ENCODE results near the gene FYCO1. TPM values are rescaled to one million over a fixed set of nuclear protein-coding genes. Genes with fewer than 3 reads are reported as not detected.

FYCO1 gene
- total and polyA plus RNA-seq, 2 donors (not counting 1 experiment from before 2014, with no cell fraction given): 19.2 to 82.2 TPM

DNA sequence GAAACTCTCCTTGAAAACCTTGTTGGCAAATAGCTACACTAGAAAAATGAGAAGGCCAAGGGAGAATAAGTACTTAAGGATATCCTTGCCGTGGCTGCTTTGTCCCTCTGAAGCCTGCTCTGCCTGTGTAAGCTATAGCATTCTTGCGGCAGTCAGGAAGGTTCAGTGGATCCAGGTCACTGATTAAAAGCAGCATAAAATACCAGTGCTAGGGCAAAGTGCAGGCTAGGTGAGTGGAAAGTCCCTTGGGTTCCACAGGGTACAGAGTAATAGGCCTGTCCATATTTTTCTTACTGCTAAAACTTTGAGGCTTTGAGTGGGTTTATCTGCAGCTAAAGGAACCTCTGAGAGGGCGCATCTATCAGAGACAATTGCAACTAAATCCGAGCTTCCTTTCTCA is 42.1 kb downstream of the FYCO1 start:
- peaks cover 11% of the 10 kb centered on the region for H3K4me1 ChIP-seq (ENCODE audit: control insufficient read depth, extremely low read depth, insufficient read depth, low read length)
- H3K79me2 ChIP-seq (ENCODE audit: control insufficient read depth, insufficient read depth, low read length): no peaks in the 10 kb centered on the region
- no peaks in the 10 kb centered on the region for H3K9me3 ChIP-seq (ENCODE audit: control insufficient read depth, insufficient read depth, low read depth, low read length)
- DNase-seq (ENCODE audit: low read depth in 2 of 2): no peak
- no peak for TF ChIP-seq EZH2 (IDR thresholded peaks at IDR 0.05; ENCODE audit: low read length, missing control alignments)
- TF ChIP-seq, protein P1, sequence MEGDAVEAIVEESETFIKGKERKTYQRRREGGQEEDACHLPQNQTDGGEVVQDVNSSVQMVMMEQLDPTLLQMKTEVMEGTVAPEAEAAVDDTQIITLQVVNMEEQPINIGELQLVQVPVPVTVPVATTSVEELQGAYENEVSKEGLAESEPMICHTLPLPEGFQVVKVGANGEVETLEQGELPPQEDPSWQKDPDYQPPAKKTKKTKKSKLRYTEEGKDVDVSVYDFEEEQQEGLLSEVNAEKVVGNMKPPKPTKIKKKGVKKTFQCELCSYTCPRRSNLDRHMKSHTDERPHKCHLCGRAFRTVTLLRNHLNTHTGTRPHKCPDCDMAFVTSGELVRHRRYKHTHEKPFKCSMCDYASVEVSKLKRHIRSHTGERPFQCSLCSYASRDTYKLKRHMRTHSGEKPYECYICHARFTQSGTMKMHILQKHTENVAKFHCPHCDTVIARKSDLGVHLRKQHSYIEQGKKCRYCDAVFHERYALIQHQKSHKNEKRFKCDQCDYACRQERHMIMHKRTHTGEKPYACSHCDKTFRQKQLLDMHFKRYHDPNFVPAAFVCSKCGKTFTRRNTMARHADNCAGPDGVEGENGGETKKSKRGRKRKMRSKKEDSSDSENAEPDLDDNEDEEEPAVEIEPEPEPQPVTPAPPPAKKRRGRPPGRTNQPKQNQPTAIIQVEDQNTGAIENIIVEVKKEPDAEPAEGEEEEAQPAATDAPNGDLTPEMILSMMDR (conservative IDR thresholded peaks at IDR 0.05 in 1 of 2, IDR thresholded peaks at IDR 0.05 in 1 of 2; ENCODE audit: low read depth in 1 of 2, low read length in 2 of 2): no peak
- no peak overlapping the region for H3K27ac ChIP-seq (ENCODE audit: insufficient read depth, low read length)
- H3K9ac ChIP-seq (ENCODE audit: insufficient read depth, low read length): no peak overlapping the region
- no peak overlapping the region for H3K4me2 ChIP-seq (ENCODE audit: extremely low read depth, insufficient read depth, low read length)
- H3K27me3 ChIP-seq (ENCODE audit: control insufficient read depth, insufficient read depth, low read length): no peaks in the 10 kb centered on the region
- H3K4me3 ChIP-seq (replicated peaks in 1 of 4; ENCODE audit: control extremely low read depth in 1 of 4, insufficient read depth in 1 of 4, low read depth in 3 of 4, low read length in 4 of 4): no peak overlapping the region
- no peak overlapping the region for H2AFZ ChIP-seq (ENCODE audit: low read length)
- peaks cover 32% of the 10 kb centered on the region for H3K36me3 ChIP-seq (ENCODE audit: control insufficient read depth, insufficient read depth, low read length)
- H4K20me1 ChIP-seq (ENCODE audit: control insufficient read depth, extremely low read depth, insufficient read depth, low read length): no peaks in the 10 kb centered on the region

DNA sequence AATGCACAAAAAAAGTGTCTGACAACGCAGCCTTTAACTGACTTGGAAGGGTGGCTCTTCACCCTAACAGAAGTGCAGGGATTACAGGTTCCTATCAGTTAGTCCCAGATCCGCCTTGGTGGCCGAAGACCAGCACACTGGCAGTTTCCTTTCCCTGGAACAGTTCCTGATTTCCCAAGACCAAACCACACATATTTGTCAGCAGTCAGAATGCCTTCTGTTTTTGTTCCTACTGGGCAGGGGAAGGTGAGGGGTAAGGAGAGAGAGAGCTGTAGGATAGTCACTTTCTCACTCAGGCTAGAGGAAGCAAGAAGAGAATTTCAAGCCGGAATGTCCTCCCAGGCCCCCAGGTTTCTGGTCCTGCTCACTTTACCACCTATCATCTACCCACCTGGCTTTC is 43.2 kb downstream of the FYCO1 start:
- Histone ChIP-seq H3K4me2 (ENCODE audit: extremely low read depth, insufficient read depth, low read length) (no peak overlapping the region), H3K9ac (ENCODE audit: insufficient read depth, low read length) (no peak overlapping the region), H3K36me3 (ENCODE audit: control insufficient read depth, insufficient read depth, low read length) (peaks cover 31% of the 10 kb centered on the region), H3K9me3 (ENCODE audit: control insufficient read depth, insufficient read depth, low read depth, low read length) (no peaks in the 10 kb centered on the region), H3K27me3 (ENCODE audit: control insufficient read depth, insufficient read depth, low read length) (no peaks in the 10 kb centered on the region), H2AFZ (ENCODE audit: low read length) (no peak overlapping the region), H4K20me1 (ENCODE audit: control insufficient read depth, extremely low read depth, insufficient read depth, low read length) (no peaks in the 10 kb centered on the region), H3K27ac (ENCODE audit: insufficient read depth, low read length) (no peak overlapping the region), H3K79me2 (ENCODE audit: control insufficient read depth, insufficient read depth, low read length) (no peaks in the 10 kb centered on the region), H3K4me3 (replicated peaks in 1 of 4; ENCODE audit: control extremely low read depth in 1 of 4, insufficient read depth in 1 of 4, low read depth in 3 of 4, low read length in 4 of 4) (no peak overlapping the region), H3K4me1 (ENCODE audit: control insufficient read depth, extremely low read depth, insufficient read depth, low read length) (peaks cover 18% of the 10 kb centered on the region)
- DNase-seq (ENCODE audit: low read depth in 2 of 2): peak in 1 of 2 donors; percentile 16
- no peak for TF ChIP-seq EZH2 (IDR thresholded peaks at IDR 0.05; ENCODE audit: low read length, missing control alignments)
- TF ChIP-seq, protein P1 (conservative IDR thresholded peaks at IDR 0.05 in 1 of 2, IDR thresholded peaks at IDR 0.05 in 1 of 2; ENCODE audit: low read depth in 1 of 2, low read length in 2 of 2): no peak

DNA sequence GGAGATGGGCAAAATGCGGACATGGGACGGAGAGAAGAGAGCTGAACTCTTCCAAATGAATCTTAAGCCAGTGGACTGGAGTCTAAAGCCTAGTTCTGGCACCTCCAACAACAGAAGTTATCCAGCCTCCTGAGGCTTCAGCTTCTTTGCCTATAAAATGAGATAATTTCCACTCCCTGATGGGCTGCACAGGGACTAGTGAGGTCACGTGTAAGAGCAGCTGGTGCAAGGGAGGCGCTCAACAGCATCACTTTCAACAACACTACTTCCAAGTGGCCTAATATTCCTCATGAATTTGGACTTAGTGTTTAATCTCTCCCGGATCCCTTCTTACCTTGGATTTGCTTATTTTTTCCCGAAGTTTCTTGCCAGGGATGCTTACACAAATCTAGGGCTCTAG is 43.7 kb downstream of the FYCO1 start:
- no peak for DNase-seq (ENCODE audit: low read depth in 2 of 2)
- no peak overlapping the region for H3K4me2 ChIP-seq (ENCODE audit: extremely low read depth, insufficient read depth, low read length)
- no peak overlapping the region for H3K9ac ChIP-seq (ENCODE audit: insufficient read depth, low read length)
- no peak overlapping the region for H2AFZ ChIP-seq (ENCODE audit: low read length)
- H3K9me3 ChIP-seq (ENCODE audit: control insufficient read depth, insufficient read depth, low read depth, low read length): no peaks in the 10 kb centered on the region
- H3K4me1 ChIP-seq (ENCODE audit: control insufficient read depth, extremely low read depth, insufficient read depth, low read length): peaks cover 18% of the 10 kb centered on the region
- no peaks in the 10 kb centered on the region for H4K20me1 ChIP-seq (ENCODE audit: control insufficient read depth, extremely low read depth, insufficient read depth, low read length)
- H3K4me3 ChIP-seq (replicated peaks in 1 of 4; ENCODE audit: control extremely low read depth in 1 of 4, insufficient read depth in 1 of 4, low read depth in 3 of 4, low read length in 4 of 4): no peak overlapping the region
- peaks cover 33% of the 10 kb centered on the region for H3K36me3 ChIP-seq (ENCODE audit: control insufficient read depth, insufficient read depth, low read length)
- TF ChIP-seq, protein P1 (conservative IDR thresholded peaks at IDR 0.05 in 1 of 2, IDR thresholded peaks at IDR 0.05 in 1 of 2; ENCODE audit: low read depth in 1 of 2, low read length in 2 of 2): no peak
- TF ChIP-seq EZH2 (IDR thresholded peaks at IDR 0.05; ENCODE audit: low read length, missing control alignments): no peak
- H3K79me2 ChIP-seq (ENCODE audit: control insufficient read depth, insufficient read depth, low read length): no peaks in the 10 kb centered on the region
- no peak overlapping the region for H3K27ac ChIP-seq (ENCODE audit: insufficient read depth, low read length)
- no peaks in the 10 kb centered on the region for H3K27me3 ChIP-seq (ENCODE audit: control insufficient read depth, insufficient read depth, low read length)

All from fibroblast of lung (primary cell).